GM23248 (cell line): ENCODE data around the gene ATP2C1. TPM values are rescaled to one million over a fixed set of nuclear protein-coding genes. Genes with fewer than 3 reads are reported as not detected.

Source experiments
- DNase-seq: peaks from one replicate; pipeline ENCODE4 v3.0.0-alpha.2; 2015
- H2AFZ ChIP-seq: fragments of 200-600 bp; sonication (generic); 2 replicates; pipeline ENCODE4 v1.6.1; 2016; ENCODE audit warnings: antibody characterized with exemption
- H3F3A ChIP-seq: fragments of 200-600 bp; sonication (generic); 2 replicates; pipeline ENCODE4 v1.6.1; 2016; ENCODE audit warnings: mild to moderate bottlenecking, antibody characterized with exemption, mixed run types; ENCODE audit not compliant: insufficient read depth
- H3K27ac ChIP-seq: fragments of 200-600 bp; sonication (generic); 2 replicates; pipeline ENCODE4 v1.5.1; 2016; ENCODE audit warnings: mild to moderate bottlenecking
- H3K27me3 ChIP-seq: fragments of 200-600 bp; sonication (generic); replicated peaks from 2 replicates; pipeline ENCODE4 v1.6.1; 2016; ENCODE audit warnings: mild to moderate bottlenecking; ENCODE audit not compliant: insufficient read depth
- H3K36me3 ChIP-seq: fragments of 200-600 bp; sonication (generic); 2 replicates; pipeline ENCODE4 v1.6.1; 2016; ENCODE audit warnings: low read depth, mild to moderate bottlenecking
- H3K4me1 ChIP-seq: fragments of 200-600 bp; sonication (generic); 2 replicates; pipeline ENCODE4 v1.6.1; 2016; ENCODE audit warnings: mild to moderate bottlenecking; ENCODE audit not compliant: insufficient read depth
- H3K4me2 ChIP-seq: fragments of 200-600 bp; sonication (generic); one replicate; pipeline ENCODE4 v1.6.1; 2016; ENCODE audit warnings: mild to moderate bottlenecking; ENCODE audit not compliant: unreplicated experiment
- H3K4me3 ChIP-seq: fragments of 200-600 bp; sonication (generic); 2 replicates; pipeline ENCODE4 v1.5.1; 2016; ENCODE audit warnings: mild to moderate bottlenecking
- H3K79me2 ChIP-seq: fragments of 200-600 bp; sonication (generic); 2 replicates; pipeline ENCODE4 v1.6.1; 2016; ENCODE audit warnings: mild to moderate bottlenecking; ENCODE audit not compliant: insufficient read depth
- H3K9ac ChIP-seq: fragments of 200-600 bp; sonication (generic); 2 replicates; pipeline ENCODE4 v1.6.1; 2016; ENCODE audit warnings: mild to moderate bottlenecking
- H3K9me2 ChIP-seq: fragments of 200-600 bp; sonication (generic); 2 replicates; pipeline ENCODE4 v1.6.1; 2016; ENCODE audit warnings: mixed run types, mild to moderate bottlenecking, moderate library complexity; ENCODE audit not compliant: insufficient read depth
- H3K9me3 ChIP-seq: fragments of 200-600 bp; sonication (generic); one replicate; pipeline ENCODE4 v1.6.1; 2017; ENCODE audit warnings: low read depth
- H4K20me1 ChIP-seq: fragments of 200-600 bp; sonication (generic); 2 replicates; pipeline ENCODE4 v1.6.0; 2016; ENCODE audit not compliant: insufficient read depth
- EZH2 ChIP-seq: fragments of 200-600 bp; sonication (generic); IDR thresholded peaks from 2 replicates; pipeline ENCODE4 v1.6.1; 2018; ENCODE audit warnings: antibody characterized with exemption, mild to moderate bottlenecking; ENCODE audit not compliant: insufficient read depth, poor library complexity, severe bottlenecking
- EZH2phosphoT487 ChIP-seq: fragments of 200-600 bp; sonication (generic); IDR thresholded peaks from 2 replicates; pipeline ENCODE4 v1.6.1; 2018; ENCODE audit warnings: antibody characterized with exemption, moderate library complexity, mild to moderate bottlenecking, low read depth; ENCODE audit not compliant: insufficient read depth
- WGBS, 2 experiments: methylation state at CpG; one replicate each; pipeline ENCODE4 v1.1.6; 2015 to 2017; ENCODE audit warnings: low lambda C conversion rate in 2 of 2, low coverage in 1 of 2; ENCODE audit errors: missing lambda C conversion rate in 2 of 2; 5-methylcytosine and 5-hydroxymethylcytosine counted together
- in situ Hi-C: fragments of 300-500 bp; cut with MboI; formaldehyde crosslinking; loops from 2 replicates; pipeline ENCODE4 v1.15.0; 2020
- polyA plus RNA-seq: library from polyadenylated mRNA; unstranded; fragments of >200 nt; fragmentation: Nextera tagmentation; extraction: Ambion mirVana; gene quantifications from 2 replicates; pipeline ENCODE4 v1.2.1, GENCODE V29; 2016
- total RNA-seq: library from RNA; depleted of rRNA; stranded (reverse); fragments of >200 nt; shearing (Covaris generic); gene quantifications from 2 replicates; pipeline ENCODE4 v1.2.3, GENCODE V29; 2014

The ATP2C1 gene
- total and polyA plus RNA-seq, 2 experiments from 2014 or later: 73.6 to 74.7 TPM

GRCh38 chr3:130850044-130850797 is 43.7 kb upstream of the ATP2C1 start:
- H3K4me3 ChIP-seq: peak overlapping the region; percentile 13; the same call in 1 of the 2 replicates

GRCh38 chr3:130850843-130851242 is 43.0 kb upstream of the ATP2C1 start:
- Histone ChIP-seq H3F3A (no peaks in the 10 kb centered on the region), H3K9me2 (no peaks in the 10 kb centered on the region), H3K27ac (no peak overlapping the region), H3K27me3 (peaks cover 25% of the 10 kb centered on the region), H3K79me2 (no peaks in the 10 kb centered on the region), H2AFZ (no peak overlapping the region), H3K9me3 (no peaks in the 10 kb centered on the region), H3K4me3 (peak overlapping the region; percentile 13; the same call in 1 of the 2 replicates), H3K36me3 (no peaks in the 10 kb centered on the region), H3K9ac (no peak overlapping the region), H3K4me1 (peaks cover 5% of the 10 kb centered on the region; the same call in 1 of the 2 replicates), H3K4me2 (no peak overlapping the region), H4K20me1 (no peaks in the 10 kb centered on the region)
- DNase-seq: no peak
- 64 to 66% methylated on average over 7 of the region's 7 CpGs for WGBS, 2 experiments
- no peak for TF ChIP-seq EZH2
- TF ChIP-seq EZH2phosphoT487: no peak
- in situ Hi-C loops: no loop called here

More at GRCh38 chr3:130850044-130850797, 43.7 kb upstream of the ATP2C1 start:
- H3K36me3 ChIP-seq: no peaks in the 10 kb centered on the region
- no peaks in the 10 kb centered on the region for H3K9me2 ChIP-seq
- H3K4me2 ChIP-seq: peak overlapping the region; percentile 15
- H4K20me1 ChIP-seq: no peaks in the 10 kb centered on the region
- no peak overlapping the region for H3K9ac ChIP-seq
- H3F3A ChIP-seq: no peaks in the 10 kb centered on the region
- H2AFZ ChIP-seq: no peak overlapping the region
- 3 to 5% methylated on average over 8 of the region's 8 CpGs for WGBS, 2 experiments
- in situ Hi-C loops: no loop called here
- no peaks in the 10 kb centered on the region for H3K79me2 ChIP-seq
- DNase-seq: peak; percentile 70
- peaks cover 28% of the 10 kb centered on the region for H3K27me3 ChIP-seq
- no peak overlapping the region for H3K27ac ChIP-seq
- TF ChIP-seq EZH2: no peak
- 0 out of 2 replicates have a peak, but pooled peaks have one; percentile 85 for TF ChIP-seq EZH2phosphoT487
- peaks cover 5% of the 10 kb centered on the region; the same call in 1 of the 2 replicates for H3K4me1 ChIP-seq
- H3K9me3 ChIP-seq: no peaks in the 10 kb centered on the region

DNA sequence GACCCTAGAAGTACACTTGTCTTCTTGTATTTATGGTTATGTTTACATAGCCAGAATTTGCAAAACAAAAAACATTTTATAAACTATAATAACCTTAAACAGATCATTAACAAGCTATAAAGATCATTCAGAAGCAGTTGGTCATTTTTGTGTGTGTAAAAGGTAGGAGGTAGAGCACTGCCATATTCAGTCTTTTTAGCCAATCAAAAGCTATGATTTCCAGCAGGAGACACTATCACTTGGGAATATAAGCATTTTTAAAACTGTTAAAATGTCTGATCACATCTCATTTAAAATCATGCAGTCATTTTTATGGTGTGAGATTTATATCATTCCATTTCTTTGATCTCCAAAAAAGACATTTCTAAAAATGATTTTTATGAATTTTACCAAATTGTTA is 42.6 kb upstream of the ATP2C1 start:
- Histone ChIP-seq H3K9me3 (no peaks in the 10 kb centered on the region), H3K36me3 (no peaks in the 10 kb centered on the region), H3K4me1 (peaks cover 5% of the 10 kb centered on the region; the same call in 1 of the 2 replicates), H3K4me2 (no peak overlapping the region), H3F3A (no peaks in the 10 kb centered on the region), H3K79me2 (no peaks in the 10 kb centered on the region), H4K20me1 (no peaks in the 10 kb centered on the region), H3K27ac (no peak overlapping the region), H3K4me3 (no peak overlapping the region), H3K27me3 (peaks cover 24% of the 10 kb centered on the region), H3K9me2 (no peaks in the 10 kb centered on the region), H2AFZ (no peak overlapping the region), H3K9ac (no peak overlapping the region)
- in situ Hi-C loops: no loop called here
- DNase-seq: no peak
- no peak for TF ChIP-seq EZH2

- in situ Hi-C loops: no loop called here
- TF ChIP-seq EZH2phosphoT487 (no peak), EZH2 (no peak)
- WGBS, 2 experiments: 21 to 43% methylated on average over 2 of the region's 2 CpGs
Observed at GRCh38 chr3:130853581-130853980, 40.3 kb upstream of the ATP2C1 start.

More at GRCh38 chr3:130853581-130853980, 40.3 kb upstream of the ATP2C1 start:
- Histone ChIP-seq H3K36me3 (no peaks in the 10 kb centered on the region), H4K20me1 (no peaks in the 10 kb centered on the region), H3K4me2 (no peak overlapping the region), H3K4me3 (no peak overlapping the region), H3K9me2 (no peaks in the 10 kb centered on the region), H3K4me1 (peaks cover 5% of the 10 kb centered on the region; the same call in 1 of the 2 replicates), H3K27me3 (peaks cover 24% of the 10 kb centered on the region), H3K9ac (no peak overlapping the region), H3K27ac (no peak overlapping the region), H3K9me3 (no peaks in the 10 kb centered on the region), H3F3A (no peaks in the 10 kb centered on the region), H3K79me2 (no peaks in the 10 kb centered on the region), H2AFZ (no peak overlapping the region)
- no peak for DNase-seq
